ENCODE data around the gene KDM4B. TPM values are rescaled to one million over a fixed set of nuclear protein-coding genes. Genes with fewer than 3 reads are reported as not detected.

The KDM4B gene
- total RNA-seq, 1 experiment from 2014 or later: 5.6 TPM

DNA sequence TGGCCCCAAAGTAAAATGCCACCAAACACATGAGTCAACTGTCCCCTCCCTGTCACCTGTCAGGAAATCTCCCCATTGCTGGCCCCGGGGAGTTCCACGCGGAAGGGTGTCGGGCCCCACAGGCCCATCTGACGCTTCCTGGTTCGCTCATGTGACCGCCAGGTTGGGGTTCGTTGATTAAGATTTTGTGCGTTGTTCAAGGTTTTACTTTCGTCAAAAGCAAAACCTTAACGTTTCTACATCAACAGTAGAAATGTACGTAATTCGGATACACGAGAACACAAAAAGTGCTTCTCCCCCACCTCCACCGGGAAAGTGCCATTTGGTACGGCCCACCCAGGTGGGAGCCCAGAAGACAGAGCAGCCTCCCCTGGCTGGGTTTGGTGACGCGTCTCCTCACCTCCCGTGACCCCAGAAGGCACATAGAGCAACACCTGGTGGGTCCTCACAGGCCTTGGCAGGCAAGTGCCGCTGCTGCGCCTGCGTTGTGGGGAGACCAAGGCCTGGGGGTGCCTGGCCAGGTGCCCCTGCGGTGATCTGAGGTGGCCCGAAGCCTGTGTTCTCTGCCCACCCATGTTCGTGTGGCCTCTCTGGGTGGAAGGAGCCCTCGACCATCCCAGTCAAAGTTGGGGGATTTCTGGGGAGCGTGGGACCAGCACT, 161.6 kb downstream of the KDM4B start:
- no peak for DNase-seq (ENCODE audit: extremely low read depth, low read depth)

- no peak for DNase-seq (ENCODE audit: extremely low read depth, low read depth)
Observed at GRCh38 chr19:5131031-5131505, 162.2 kb downstream of the KDM4B start.

GRCh38 chr19:5131506-5132205, 162.7 kb downstream of the KDM4B start:
- DNase-seq (ENCODE audit: extremely low read depth, low read depth): no peak

- DNase-seq (ENCODE audit: extremely low read depth, low read depth): no peak
Observed at GRCh38 chr19:5132206-5132560, 163.3 kb downstream of the KDM4B start.

GRCh38 chr19:5132698-5133651, 164.1 kb downstream of the KDM4B start:
- DNase-seq (ENCODE audit: extremely low read depth, low read depth): no peak

DNA sequence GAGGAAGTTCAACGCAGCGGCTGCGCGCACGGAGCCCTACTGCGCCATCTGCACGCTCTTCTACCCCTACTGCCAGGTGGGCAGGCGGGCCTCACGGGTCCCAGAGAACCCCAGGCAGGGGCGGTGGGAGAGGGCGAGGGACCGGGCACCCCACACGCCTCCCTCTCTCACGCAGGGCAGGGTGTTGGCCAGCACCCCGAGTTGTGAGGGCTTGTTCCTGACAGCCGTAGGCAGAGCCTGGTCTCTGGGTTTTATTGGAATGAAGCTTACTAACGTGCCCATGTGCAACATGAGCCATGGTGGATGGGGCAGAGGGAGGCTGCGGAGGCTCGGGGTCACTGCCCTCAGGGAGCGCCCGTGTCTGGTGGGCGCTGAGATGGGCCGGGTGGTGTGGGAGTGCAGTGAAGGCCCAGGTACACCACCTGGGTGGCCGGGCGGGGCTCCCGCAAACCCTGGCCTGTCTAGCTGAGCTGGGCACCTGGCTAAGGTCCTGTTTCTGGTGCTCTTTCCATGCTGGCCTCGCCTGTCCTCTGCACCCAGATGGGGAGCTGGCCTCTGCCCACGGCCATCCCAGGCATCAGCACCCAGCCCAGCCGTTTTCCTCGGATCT, 165.2 kb downstream of the KDM4B start:
- no peak for DNase-seq (ENCODE audit: extremely low read depth, low read depth)

GRCh38 chr19:5134691-5135090, 165.8 kb downstream of the KDM4B start:
- DNase-seq (ENCODE audit: extremely low read depth, low read depth): no peak

- DNase-seq (ENCODE audit: extremely low read depth, low read depth): no peak
Observed at GRCh38 chr19:5136073-5136855, 167.4 kb downstream of the KDM4B start.

DNA sequence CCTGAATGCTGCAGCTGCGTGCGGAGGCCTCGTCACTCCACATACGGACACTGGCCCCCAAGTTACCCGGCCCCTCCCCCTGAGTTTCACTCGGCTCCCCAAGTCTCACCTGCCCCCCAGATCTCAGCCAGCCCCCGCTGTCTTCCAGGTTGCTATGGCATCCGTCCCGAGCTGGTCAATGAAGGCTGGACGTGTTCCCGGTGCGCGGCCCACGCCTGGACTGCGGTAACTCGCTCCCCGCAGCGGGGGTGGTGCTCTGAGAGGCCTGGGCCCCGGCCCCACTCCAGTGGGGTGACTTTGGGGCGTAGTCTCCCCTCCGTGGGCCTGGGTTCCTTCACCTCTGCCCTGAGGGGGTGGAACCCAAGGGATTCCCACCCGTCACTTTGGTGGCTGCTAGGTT, 168.2 kb downstream of the KDM4B start:
- DNase-seq (ENCODE audit: extremely low read depth, low read depth): no peak

DNA sequence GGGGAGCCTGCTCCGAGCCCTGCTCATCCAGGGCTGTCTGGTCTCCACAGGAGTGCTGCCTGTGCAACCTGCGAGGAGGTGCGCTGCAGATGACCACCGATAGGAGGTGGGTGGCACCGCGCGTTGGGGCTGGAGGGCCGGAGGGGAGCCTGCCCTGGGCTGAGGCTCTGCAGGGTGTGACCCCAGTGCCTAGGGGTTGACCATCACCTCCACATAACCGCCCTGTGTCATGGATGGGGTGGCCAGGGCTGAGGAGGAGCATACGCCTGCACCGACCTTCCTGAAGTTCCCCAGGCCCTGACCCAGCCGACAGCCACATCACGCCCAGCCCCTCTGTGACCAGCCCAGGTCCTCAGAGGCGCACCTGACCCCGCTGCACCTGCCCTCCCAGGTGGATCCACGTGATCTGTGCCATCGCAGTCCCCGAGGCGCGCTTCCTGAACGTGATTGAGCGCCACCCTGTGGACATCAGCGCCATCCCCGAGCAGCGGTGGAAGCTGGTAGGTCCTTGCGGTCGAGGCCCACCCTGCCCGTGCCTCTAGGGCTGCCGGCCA, 168.7 kb downstream of the KDM4B start:
- DNase-seq (ENCODE audit: extremely low read depth, low read depth): no peak

DNA sequence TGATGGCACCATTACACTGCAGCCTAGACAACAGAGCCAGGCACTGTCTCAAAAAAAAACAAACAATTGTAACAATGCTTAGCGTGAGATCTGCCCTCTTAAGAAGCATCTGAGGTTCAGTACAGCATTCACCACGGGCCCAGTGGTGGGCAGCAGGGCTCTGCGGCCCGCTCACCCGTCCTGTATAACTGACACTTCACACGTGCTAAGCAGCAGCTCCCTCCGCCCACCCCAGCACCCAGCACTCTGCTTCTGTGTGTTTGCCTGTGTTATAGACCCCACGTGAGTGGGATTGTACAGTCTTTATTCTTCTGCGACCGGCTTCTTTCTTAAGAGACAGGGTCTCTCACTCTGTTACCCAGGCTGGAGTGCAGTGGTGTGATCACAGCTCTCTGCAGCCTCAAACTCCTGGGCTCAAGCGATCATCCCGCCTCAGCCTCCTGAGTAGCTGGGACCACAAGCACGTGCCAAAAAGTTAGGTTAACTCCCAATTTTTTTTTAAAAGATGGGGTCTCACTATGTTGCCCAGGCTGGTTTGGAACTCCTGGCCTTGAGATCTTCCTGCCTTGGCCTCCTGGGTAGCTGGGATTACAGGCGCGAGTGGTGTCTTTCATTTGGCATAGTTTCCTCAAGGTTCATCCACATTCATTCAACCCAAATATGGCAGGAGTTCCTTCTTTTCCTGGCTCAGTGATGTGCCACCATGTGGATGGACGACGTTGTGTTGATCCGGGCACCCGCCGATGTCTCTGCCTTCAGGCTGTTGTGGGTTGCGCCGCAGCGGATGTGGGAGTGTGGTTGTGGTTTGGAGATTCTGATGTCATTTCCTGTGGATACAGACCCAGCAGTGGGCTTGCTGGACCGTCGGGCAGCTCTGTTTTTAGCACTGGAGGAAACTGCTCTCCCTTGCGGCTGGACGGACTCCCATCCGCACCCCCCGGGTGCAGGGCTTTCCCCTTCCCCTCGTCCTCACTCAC, 170.0 kb downstream of the KDM4B start:
- no peak for DNase-seq (ENCODE audit: extremely low read depth, low read depth)

- no peak for DNase-seq (ENCODE audit: extremely low read depth, low read depth)
Observed at GRCh38 chr19:5139583-5140325, 170.8 kb downstream of the KDM4B start.

DNA sequence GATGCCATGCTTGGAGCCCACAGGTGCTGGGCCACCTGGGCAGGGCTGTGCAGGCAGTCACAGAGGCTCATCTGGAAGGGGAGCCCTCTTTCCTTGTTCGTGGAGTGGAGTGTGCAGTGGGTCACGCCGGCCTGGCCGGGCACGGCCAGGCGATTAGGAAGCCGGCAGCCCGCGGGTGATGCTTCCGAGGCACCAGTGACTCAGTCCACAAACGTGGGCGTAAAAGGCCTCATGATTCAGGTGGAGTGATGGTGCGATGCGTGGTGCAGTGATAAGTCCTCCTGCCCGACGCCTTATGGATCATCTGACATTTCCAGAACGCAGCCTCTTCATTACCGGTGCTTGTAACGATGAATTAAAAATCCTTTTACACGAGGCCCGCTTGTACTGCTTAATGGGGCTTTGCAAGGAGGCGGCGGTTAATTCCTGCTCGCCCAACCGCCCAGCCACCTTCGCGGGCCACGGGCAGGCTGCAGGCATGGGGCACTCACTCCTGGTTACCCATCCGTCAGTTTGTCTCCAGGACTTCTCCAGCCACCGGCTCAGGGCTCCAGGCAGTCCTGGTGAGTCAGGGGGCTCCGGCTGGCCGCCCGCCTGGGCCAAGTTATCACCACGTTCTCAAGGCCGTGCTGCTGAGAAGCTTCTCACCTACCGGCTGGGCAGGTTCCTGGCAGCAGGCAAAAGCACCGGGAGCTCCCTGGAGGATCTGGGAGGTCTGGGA, 172.4 kb downstream of the KDM4B start:
- DNase-seq (ENCODE audit: extremely low read depth, low read depth): no peak

DNA sequence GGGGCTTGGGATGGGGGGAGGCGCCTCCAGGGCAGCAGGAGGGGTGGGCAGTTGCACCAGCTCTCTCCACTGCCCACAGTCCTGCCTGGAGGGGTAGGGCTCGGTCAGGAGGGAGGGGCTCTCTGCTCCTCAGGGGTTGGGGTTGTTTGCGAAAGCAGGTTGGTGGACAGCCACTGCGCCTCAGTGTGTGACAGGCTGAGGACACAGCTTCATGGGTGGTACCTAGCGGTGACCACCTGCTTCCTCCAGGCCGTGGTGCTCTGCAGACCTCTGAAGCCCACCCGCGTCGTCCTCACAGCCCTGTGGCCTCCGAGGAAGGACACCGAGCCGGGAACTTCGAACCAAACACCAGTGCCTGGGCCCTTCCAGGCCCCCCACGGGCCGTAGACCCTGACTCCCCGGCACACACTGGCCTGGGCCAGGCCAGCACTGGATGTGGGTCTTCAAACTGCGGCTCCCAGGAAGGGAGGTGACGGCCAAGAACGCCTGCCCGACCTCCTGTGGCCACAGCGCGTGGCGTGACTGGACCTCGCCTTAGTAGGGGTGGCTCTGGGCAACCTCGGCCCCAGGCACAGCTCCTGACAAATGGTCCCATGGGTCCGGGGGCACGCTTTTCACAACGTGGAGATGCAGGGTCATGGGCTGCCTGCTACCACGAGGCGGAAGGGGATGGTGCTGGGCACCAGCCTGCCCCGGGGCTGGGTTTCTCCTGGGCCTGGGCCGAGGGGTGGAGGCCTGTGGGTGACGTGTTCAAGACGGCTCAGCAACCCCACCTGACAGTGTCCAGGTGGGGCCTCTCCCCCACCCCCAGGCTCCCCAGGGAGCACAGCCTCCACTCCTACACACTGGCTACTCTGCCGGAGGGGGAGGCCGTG, 173.2 kb downstream of the KDM4B start:
- DNase-seq (ENCODE audit: extremely low read depth, low read depth): no peak

DNA sequence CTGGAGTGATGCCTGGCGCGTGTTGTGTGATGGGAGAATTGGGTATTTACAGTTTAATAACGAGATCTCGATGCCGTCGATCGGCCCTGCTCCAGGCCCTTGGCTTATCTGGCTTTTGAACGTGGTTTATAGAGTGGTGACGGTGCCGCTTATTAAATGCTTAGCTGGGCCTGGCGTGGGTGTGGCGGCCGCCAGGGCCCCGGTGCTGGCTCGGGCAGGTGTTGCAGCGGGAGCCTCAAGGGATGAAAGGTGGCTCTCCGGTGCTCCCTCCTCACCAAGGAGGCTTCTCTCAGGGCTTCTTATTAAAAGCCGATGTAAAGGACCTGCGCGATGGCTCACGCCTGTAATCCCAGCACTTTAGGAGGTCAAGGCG, 173.8 kb downstream of the KDM4B start:
- no peak for DNase-seq (ENCODE audit: extremely low read depth, low read depth)
